UCSD-AML1 (cell line): ENCODE measurements around the gene RCOR1.
"Not testable (repeated sequence)": the region's sequence is repeated elsewhere in the genome, so short reads cannot be mapped to it uniquely, and the experiment has no call there.

ENCODE experiments used
- DNase-seq: peaks from one replicate; lab custom pipeline; 2025; ENCODE audit not compliant: unreplicated experiment; lab: John Stamatoyannopoulos, UW

The RCOR1 gene

DNA sequence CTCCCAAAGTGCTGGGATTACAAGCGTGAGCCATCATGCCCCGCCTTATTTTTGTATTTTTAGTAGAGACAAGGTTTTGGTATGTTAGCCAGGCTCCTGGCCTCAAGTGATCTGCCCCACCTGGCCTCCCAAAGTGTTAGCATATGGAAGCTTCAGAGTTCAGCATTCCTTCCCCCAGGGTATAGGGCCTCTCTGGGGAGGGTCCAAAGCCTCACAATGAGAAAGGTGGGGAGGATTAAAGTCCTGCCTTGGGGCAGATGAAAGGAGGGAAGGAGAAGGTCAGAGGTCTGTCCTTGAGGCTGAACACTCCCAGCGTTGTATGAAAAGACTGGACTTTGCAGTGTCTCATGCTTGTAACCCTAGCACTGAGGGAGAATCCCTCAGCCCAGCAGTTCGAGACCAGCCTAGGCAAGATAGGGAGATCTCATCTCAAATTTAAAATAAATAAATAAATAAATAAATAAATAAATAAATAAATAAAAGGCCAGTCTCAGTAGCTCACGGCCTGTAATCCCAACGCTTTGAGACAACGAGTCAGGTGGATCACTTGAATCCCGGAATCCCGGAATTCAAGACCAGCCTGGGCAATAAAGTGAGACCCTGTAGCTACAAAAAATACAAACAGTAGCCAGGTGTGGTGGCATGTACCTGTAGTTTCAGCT is 22.0 kb upstream of the RCOR1 start:
- no peak for DNase-seq

DNA sequence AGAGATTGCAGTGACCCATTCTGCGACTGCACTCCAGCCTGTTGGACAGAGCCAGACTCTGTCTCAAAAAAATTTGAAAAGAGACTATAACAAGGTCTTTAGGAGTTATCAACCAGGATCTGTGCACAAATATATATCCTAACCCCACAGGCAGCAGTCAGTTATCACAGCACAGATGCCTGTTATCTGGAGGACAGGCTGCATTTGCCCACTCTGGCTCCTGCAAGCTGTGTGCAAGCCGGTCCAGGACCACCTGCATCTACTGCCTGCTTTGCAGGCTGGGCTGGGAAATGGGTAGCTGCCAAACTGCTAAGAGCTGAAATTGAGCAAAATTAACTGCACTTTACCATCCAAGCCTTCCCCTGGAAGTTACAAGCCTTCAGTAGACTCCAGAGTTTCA is 21.4 kb upstream of the RCOR1 start:
- DNase-seq: no peak

DNA sequence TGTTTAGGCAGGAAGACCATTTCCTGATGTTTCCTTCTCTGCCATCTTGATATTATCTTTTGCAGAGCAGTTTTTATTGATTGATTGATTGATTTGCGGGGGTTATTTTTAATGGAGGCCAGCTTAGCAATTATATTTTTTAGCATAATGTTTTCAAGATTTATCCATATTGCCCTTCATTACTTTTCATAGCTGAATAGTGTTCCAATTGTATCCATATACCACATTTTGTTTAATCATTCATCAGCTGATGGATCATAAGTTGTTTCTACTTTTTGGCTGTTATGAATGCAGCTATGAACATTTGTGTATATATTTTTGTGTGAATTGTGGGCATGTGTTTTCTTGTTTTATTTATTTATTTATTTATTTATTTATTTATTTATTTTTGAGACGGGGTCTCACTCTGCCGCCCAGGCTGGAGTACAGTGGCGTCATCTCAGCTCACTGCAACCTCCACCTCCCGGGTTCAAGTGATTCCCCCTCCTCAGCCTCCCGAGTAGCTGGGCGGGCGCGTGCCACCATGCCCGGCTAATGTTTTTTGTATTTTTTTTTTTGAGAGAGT is 20.9 kb upstream of the RCOR1 start:
- DNase-seq: no peak

DNA sequence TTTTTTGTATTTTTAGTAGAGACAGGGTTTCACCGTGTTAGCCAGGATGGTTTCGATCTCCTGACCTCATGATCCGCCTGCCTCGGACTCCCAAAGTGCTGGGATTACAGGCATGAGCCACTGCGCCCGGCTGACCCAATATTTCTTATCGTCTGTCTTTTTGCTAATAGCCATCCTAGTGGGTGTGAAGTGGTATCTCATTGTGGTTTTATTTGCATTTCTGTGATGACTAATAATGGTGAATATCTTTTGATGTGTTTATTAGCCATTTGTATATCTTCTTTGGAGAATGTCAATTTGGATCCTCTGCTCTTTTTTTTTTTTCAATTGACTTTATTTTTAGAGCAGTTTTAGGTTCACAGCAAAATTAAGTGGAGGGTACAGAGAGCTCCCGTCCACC is 19.3 kb upstream of the RCOR1 start:
- DNase-seq: not testable (repeated sequence)

DNA sequence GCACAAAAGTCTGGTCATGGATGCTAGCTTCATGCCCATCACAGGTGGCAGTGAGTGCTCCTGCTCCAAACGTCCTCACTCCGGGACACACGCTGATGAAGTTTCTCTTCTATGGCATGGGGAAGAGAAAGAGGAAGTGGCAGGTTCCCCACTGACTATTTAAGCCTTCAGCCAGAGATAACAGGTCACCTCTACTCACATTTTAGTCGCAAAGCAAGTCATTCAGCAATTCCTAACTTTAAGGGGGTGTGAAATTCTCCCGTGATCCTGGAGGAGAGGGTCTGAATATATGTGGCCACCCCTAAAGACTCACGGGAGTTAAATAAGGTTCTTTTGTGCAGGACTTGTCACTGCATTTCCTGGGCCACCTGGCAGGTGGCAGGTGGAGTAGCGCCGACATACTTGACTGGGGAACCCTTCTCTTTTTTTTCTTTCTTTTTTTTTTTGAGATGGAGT is 18.8 kb upstream of the RCOR1 start:
- no peak for DNase-seq

DNA sequence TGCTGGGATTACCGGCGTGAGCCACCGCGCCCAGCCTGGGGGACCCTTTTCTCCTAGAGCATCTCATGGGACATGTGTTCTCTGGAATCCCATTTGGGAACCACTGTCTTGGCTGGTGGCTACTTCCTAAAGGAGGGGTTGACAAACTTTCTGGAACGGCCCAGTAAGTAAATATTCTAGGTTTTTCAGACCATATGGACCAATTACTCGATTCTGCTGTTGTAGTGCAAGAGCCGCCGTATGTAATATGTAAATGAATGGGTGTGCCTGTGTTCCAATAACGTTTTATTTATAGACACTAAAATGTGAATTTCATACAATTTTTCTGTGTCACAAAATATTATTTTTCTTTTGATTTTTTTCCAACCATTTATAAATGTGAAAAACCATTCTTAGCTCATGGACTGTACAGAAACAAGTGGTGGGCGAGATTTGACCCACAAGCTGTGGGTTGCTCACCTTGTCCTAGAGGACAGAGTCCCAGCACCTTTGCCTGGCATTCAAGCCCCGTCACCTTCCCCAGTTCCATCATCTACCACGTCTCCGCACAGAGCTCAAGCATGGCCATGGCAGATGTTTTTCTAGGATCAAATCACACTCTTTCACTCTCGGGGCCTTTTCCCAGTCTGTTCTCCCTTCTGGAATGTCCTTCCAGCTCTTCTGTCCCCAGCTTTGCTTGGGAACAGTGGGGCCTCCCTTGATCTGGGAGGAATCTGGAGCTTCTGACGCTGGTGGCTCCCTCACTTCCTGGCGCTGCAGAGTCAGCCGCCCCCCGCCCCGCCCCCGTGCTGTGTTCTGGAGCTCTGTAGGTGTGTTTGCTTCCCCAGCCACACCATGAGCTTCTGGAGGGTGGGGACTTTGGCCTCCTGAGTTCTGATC is 17.9 kb upstream of the RCOR1 start:
- no peak for DNase-seq

DNA sequence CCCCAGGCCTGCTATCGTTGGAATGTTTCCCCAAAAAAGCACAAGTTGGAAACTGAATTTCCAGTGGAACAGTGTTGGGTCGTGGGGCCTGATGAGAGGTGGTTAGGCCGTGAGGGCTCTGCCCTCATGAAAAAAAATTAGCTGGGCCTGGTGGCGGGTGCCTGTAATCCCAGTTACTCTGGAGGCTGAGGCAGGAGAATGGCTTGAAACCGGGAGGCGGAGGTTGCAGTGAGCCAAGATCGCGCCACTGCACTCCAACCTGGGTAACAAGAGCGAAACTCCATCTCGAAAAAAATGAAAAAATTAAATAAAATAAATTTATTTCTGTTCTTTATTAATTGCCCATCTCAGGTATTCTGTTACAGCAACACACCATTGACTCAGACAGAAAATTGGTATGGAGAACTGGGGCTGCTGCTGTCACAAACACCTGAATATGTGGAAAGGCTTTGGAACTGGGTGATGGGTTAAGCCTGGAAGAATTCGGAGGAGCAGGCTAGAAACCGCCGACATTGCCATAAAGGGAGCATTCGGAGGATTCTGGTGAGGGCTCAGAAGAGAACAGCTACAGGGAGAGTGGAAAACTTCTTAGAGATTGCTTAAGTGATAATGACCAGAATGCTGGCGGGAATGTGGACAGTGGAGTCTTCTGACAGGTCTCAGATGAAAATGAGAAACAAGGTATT is 17.1 kb upstream of the RCOR1 start:
- DNase-seq: no peak

DNA sequence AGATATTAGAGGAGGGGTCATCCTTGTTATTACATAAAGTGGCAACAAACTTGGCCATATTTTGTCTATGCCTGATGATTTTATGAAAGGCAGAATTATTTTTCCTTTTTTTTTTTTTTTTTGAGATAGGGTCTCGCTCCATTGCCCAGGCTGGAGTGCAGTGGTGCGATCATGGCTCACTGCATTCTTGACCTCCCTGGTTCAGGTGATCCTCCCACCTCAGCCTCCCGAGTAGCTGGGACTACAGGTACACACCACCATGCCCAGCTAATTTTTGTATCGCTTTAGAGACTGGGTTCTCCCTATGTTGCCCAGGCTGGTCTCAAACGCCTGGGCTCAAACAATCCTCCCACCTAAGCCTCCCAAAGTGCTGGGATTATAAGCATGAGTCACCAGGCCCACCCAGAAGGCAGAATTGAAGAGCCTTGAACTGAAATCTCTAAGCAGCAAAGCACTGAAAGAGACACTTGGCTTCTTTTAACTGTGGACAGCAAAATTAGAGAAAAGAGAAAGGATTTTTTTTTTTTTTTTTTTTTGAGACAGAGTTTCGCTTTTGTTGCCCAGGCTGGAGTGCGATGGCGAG is 16.5 kb upstream of the RCOR1 start:
- DNase-seq: not testable (repeated sequence)

DNA sequence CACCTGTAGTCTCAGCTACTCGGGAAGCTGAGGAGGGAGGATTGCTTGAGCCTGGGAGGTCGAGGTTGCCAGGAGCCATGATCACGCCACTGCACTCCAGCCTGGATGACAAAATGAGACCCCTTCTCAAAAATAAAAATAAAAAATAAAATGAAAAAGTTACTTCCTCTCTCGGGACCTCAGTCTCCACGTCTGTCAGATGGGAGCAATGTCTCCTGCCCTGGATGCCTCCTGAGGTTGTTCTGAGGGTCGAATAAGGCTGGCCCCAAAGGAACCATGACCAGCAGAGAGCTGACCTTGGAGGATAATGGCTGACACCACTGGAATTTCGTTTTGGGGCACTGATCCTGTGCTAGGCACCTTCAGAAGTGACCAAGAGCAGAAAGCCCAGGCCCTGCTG is 13.6 kb upstream of the RCOR1 start:
- DNase-seq: no peak

DNA sequence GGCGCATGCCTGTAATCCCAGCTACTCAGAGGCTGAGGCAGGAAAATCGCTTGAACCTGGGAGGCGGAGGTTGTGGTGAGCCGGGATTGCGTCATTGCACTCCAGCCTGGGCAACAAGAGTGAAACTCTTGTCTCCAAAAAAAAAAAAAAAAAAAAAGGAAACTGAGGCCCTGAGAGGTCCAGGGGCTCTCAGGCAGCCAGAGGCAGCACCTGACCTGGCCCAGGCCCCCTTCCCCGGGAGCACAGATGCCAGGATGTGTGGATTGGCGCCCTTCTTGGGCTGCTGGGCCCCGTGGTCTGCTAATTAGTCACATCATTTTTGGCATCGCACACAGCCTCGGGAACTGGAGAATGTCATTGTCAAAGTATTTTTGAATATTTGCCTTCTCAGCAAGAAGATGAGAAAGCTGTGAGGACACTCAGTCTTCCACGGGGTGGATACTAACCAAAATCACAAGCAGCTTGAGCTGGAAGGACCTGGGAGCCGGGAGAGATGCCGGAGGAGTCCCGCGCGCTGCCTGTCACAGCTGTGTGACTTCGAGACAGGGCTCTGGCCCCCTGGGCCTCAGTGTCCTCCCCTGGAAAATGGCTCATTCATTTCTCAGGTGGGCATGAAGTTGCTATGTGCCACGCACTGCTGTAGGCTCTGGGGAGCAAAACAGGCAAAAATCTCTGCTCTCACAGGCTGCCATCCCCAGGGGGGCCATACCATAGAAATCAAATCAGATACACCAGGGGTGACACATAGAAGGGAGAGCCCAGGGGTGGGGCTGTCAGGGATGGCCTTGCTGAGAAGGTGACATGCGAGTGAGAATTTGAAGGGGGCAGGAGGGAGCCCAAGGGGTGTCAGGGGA is 12.5 kb upstream of the RCOR1 start:
- no peak for DNase-seq

DNA sequence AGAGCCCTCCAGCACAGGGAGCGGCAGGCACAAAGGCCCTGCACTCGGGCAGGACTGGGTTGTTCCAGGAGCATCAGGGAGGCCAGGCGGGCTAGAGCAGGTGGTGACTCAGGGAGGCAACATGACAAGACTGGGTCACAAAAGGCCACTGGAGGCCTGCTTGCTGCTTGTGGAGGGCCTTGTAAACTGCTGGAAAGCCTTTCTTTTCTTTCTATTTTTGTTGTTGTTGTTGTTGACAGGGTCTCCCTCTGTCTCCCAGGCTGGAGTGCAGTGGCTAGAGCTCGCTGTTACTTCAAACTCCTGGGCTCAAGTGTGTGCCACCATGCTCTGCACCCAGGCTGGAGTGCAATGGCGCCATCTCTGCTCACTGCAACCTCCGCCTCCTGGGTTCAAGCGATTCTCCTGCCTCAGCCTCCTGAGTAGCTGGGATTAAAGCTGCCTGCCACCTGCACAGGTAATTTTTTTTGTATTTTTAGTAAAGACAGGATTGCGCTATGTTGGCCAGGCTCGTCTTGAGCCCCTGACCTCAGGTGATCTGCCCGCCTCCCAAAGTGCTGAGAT is 11.8 kb upstream of the RCOR1 start:
- DNase-seq: no peak

DNA sequence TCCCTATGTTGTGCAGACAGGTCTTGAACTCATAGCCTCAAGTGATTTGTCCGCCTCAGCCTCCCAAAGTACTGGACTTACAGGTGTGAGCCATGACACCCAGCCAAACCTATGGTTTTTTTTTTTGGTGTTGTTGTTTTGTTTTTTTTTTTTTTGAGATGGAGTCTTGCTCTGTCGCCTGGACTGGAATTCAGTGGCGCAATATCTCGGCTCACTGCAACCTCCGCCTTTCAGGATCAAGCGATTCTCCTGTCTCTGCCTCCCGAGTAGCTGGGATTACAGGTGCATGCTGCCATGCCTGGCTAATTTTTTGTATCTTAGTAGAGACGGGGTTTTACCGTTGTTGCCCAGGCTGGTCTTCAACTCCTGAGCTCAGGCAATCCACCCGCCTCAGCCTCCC is 11.3 kb upstream of the RCOR1 start:
- DNase-seq: no peak

DNA sequence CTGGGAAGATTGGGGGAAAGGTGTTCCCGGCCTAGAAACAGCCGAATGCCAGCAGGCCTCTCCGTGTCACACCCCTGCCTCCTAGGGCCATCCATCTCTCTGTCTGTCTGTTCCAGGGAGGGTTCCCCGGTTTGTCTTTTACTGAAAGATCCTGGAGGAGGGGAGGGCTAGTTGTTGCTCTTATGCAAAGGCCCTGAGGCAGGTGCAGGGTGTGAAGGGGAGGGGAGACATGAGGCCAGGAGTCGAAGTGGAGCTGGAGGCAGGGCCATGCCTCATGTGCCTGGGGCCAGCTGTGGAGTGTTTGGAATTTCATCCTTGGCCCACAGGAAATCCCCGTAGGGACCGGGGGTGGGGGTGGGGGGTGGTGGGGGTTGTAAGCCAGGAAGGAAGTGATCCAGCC is 8.7 kb upstream of the RCOR1 start:
- DNase-seq: no peak

DNA sequence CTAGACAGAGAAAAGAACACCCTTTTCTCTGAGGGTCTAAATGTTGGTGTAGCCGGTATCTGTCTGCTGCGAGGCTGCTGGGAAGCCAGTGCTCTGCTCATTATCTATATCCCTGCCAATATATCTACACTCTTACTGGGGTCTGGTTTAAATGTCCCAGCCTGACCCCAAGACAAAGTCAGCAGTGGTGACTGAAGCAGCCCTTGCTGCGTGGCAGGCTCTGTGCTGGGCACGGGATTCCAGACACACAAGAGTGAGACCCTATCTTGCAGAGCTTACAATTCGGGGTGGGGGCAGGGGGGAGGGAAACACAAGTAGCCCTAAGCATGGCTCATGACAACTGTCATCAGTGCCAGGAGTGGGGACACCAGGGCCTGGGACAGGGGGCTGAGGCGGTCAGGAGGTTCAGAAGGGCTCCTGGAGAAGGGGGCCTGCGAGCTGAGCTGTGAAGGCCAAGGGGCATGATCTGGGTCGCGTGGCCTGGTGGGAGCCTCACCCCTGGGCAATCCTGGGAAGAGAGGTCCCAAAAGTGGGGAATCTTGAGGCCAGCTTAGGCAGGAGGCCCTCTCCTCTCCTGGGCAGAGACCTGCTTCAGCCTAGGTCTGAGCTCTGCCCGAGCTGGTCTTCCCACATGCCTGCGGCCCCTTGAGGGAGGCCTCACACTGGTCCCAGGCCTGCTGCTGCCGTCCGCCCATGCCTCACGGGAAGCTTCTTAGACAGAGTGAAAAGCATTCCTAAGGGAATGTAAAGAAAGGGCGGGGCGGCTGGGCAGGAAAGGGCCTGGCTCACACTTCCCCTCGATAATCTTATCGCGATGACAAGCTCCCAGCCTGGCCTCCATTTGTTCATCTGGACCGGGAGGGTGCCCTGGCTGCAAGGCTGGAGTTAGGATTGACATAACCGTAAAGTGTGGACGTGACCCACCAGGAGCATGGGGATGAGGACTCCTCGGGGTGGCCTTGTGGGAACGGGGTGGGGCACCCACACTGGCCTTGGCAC is 7.3 kb upstream of the RCOR1 start:
- DNase-seq: no peak

DNA sequence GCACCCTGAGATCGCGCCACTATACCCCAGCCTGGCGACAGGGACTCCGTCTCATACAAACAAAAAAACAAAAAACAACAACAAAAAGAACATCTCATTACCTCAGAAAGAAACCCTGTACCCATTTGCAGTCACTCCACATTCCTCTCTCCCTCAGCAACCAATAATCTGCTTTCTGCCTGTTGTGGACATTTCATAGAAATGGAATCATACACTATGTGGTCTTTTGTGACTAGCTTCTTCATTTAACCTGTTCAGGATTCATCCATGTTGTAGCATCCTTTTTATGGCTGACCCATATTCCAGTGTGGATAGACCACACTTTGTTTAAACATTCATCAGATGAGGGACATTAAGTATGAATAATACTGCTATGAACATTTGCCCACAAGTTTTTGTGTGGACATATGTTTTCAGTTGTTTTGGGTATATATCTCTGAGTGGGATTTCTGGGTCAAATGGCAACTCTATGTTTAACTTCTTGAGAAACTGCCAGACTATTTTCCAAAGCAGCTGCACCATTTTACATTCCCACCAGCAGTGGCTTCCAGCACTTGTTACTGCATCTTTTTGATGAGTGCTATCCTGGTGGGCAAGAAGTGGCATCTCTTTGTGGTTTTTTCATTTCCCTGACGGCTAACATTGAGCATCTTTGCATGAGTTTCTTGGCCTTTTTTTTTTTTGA is 5.9 kb upstream of the RCOR1 start:
- DNase-seq: no peak

DNA sequence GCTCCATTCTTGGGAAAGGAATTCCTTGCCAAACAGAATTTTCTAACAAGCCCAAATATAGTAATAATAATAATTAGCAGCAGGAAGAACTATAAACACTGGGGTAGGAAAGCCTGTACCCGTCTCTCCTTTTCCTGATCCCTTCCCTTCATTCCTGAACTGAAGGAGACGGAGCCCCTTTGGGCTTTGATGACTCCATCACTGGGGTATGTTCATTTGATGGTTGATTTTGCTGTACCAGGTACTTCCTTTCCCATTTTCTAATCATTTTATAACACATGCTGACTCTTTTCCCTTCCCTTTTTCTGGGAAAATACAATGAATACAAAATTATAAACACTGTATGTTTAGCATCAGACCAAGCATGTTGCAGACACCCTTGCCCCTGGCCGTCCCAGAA is 3.6 kb upstream of the RCOR1 start:
- DNase-seq: no peak

DNA sequence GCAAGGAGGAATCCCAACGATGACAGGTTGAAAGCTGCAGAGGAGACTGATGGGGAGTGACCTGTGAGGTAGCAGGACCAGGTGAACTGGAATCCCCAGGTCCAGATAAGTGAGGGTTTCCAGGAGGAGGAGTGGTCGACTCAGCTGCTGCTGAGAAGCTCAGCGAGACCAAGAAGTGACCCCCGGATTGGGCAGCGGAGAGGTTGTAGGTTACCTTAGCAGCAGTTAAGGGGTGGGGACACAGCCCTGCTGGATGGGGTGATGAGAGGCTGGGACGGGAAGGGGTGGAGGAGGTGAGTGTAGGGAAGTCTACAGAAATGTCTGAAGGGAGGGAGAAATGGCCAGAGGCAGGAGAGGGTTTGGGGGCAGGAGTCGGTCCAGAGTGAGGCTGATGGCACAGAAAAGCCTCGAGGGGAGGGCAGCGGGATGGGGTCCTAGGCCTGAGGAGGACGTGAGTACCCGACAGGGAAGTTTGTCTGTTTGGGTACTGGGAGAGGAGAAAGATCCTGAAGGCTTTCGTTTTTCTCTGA is 2.6 kb upstream of the RCOR1 start:
- no peak for DNase-seq

DNA sequence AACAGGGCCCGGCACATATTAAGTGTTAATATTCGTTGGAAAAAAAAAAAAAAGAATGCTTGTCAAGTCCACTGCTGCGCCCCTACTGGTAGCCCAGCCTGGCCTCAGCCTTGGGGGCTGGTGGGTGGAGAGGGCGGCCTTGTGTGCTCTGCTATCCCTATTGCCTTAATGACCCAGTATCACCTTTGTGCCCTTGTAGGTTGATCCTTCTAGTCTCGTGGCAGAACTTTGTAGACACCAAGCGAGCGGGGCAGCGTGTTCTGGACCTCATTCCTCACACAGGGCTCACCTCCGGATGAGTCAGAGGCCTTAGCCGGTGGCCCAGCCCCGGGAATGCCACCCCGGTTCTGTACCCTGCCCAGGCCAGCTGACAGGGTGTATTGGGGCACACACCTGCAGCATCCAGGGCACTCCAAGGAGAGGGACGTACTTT is 1.8 kb upstream of the RCOR1 start:
- no peak for DNase-seq
